Fibroblast of pulmonary artery (primary cell): Measurements from ENCODE around the gene TGFB1I1.
A peak's percentile ranks its signal among the peaks of the same experiment; 100 is the strongest.

ENCODE experiments used
- DNase-seq: peaks from one replicate; pipeline ENCODE4 v3.0.0-alpha.2; 2010; ENCODE audit warnings: low read depth
- H3K4me3 ChIP-seq: replicated peaks from 2 replicates; pipeline ENCODE4 v1.5.1; 2011; ENCODE audit warnings: low read depth, mild to moderate bottlenecking, control low read depth, low read length, moderate library complexity
- CTCF ChIP-seq: IDR thresholded peaks from 2 replicates; pipeline ENCODE4 v1.5.1; 2011; ENCODE audit warnings: mild to moderate bottlenecking, control low read depth, low read length, inconsistent platforms; ENCODE audit errors: missing control alignments

Gene TGFB1I1

GRCh38 chr16:31459687-31460581 is 12.0 kb upstream of the TGFB1I1 start:
- H3K4me3 ChIP-seq, result peak overlapping the region; percentile 86
- peak; percentile 100 for DNase-seq
- TF ChIP-seq CTCF, result no peak

GRCh38 chr16:31460582-31461002 is 11.4 kb upstream of the TGFB1I1 start:
- peak; percentile 77 for DNase-seq
- H3K4me3 ChIP-seq, result peak overlapping the region; percentile 66
- peak; percentile 80 for TF ChIP-seq CTCF

- no peak overlapping the region for H3K4me3 ChIP-seq
- TF ChIP-seq CTCF, result no peak
- no peak for DNase-seq
Measured at GRCh38 chr16:31461201-31461920, 10.6 kb upstream of the TGFB1I1 start.

GRCh38 chr16:31461921-31462804 is 9.8 kb upstream of the TGFB1I1 start:
- no peak overlapping the region for H3K4me3 ChIP-seq
- no peak for TF ChIP-seq CTCF
- DNase-seq, result no peak

GRCh38 chr16:31464348-31464769 is 7.6 kb upstream of the TGFB1I1 start:
- no peak for DNase-seq
- no peak overlapping the region for H3K4me3 ChIP-seq
- no peak for TF ChIP-seq CTCF

GRCh38 chr16:31464781-31465260 is 7.1 kb upstream of the TGFB1I1 start:
- no peak for TF ChIP-seq CTCF
- DNase-seq, result no peak
- H3K4me3 ChIP-seq, result no peak overlapping the region
